PFSK-1 (cell line): ENCODE data around the gene DLGAP1.

ENCODE experiments used
- FOXP2 ChIP-seq: optimal IDR thresholded peaks from 2 replicates; pipeline ENCODE3; 2011; ENCODE audit warnings: borderline replicate concordance, control low read depth, inconsistent platforms; ENCODE audit not compliant: insufficient read depth; ENCODE audit errors: extremely low read length, extremely low read depth
- POLR2AphosphoS5 ChIP-seq: IDR thresholded peaks from 2 replicates; pipeline ENCODE4 v1.6.1; 2012; ENCODE audit warnings: low read depth, mild to moderate bottlenecking, control low read depth, low read length, moderate library complexity
- REST ChIP-seq, 2 experiments: IDR thresholded peaks; 2 replicates each; pipeline versions ENCODE4 v1.6.1 to v1.8.0; 2011 to 2012; ENCODE audit warnings: low read depth in 2 of 2, low read length in 2 of 2, control low read depth in 1 of 2, inconsistent platforms in 1 of 2, mild to moderate bottlenecking in 1 of 2, moderate library complexity in 1 of 2; ENCODE audit not compliant: insufficient read depth in 1 of 2
- SIN3A ChIP-seq: IDR thresholded peaks from 2 replicates; pipeline ENCODE4 v1.6.1; 2012; ENCODE audit warnings: mild to moderate bottlenecking, low read length, moderate library complexity, borderline replicate concordance; ENCODE audit not compliant: insufficient read depth
- TAF1 ChIP-seq: IDR thresholded peaks from 2 replicates; pipeline ENCODE4 v1.6.1; 2012; ENCODE audit warnings: low read length, control low read depth, borderline replicate concordance; ENCODE audit not compliant: insufficient read depth

The DLGAP1 gene

DNA sequence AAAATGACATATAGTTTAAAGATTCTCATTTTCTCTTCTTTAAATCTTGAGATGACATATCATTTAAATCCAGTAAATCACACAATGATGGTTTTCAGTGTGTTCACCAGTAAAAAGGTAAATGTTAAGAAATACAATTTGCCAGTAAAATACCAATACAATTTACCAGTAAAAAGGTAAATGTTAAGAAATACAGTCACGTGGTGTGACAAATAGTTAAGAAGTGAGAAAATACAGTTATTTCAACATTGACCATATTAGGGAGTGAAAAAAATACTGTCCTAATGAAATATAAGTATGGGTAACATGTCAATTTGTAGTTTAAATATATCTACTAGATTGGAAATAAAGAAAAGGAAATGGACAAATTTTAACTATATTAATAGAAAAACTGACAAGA is 80.5 kb downstream of the DLGAP1 start:
- TF ChIP-seq FOXP2, result no peak
- TF ChIP-seq SIN3A, result no peak
- TF ChIP-seq POLR2AphosphoS5, result no peak
- TF ChIP-seq TAF1, result no peak
- TF ChIP-seq REST (IDR thresholded peaks at IDR 0.05; ENCODE audit: insufficient read depth in 1 of 2, low read depth in 2 of 2, low read length in 2 of 2), result no peak

GRCh38 chr18:4369705-4370104 is 85.4 kb downstream of the DLGAP1 start:
- no peak for TF ChIP-seq SIN3A
- TF ChIP-seq POLR2AphosphoS5, result no peak
- no peak for TF ChIP-seq TAF1
- TF ChIP-seq REST (IDR thresholded peaks at IDR 0.05; ENCODE audit: insufficient read depth in 1 of 2, low read depth in 2 of 2, low read length in 2 of 2), result no peak
- TF ChIP-seq FOXP2, result no peak

DNA sequence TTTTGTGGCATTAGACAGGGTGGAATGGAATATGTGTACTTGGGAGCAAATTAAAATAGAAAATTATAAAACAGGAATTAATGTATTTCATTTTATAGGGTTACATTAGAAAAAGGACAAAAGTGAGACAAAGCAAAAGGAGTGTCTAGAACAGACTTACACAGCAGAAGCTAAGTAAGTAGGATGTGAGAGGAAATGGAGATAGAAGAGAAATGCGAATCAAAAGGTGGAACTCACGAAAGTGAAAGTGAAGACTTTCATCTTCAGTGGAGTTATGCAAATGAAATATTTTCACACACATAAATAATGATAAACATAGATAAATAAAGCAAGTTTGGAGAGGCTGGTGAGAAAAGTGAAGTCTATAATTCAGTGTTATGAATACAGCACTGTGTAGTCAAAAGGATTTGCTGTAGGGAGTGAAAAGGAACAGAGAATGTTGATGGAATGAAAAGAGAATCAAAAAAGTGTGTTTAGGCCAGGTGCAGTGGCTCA is 94.8 kb downstream of the DLGAP1 start:
- TF ChIP-seq POLR2AphosphoS5 (no peak), FOXP2 (no peak), REST (IDR thresholded peaks at IDR 0.05; ENCODE audit: insufficient read depth in 1 of 2, low read depth in 2 of 2, low read length in 2 of 2) (no peak), TAF1 (no peak), SIN3A (no peak)

- TF ChIP-seq TAF1 (no peak), FOXP2 (no peak), SIN3A (no peak), POLR2AphosphoS5 (no peak), REST (IDR thresholded peaks at IDR 0.05; ENCODE audit: insufficient read depth in 1 of 2, low read depth in 2 of 2, low read length in 2 of 2) (no peak)
Observed at GRCh38 chr18:4358618-4359017, 96.5 kb downstream of the DLGAP1 start.

GRCh38 chr18:4357579-4357978 is 97.5 kb downstream of the DLGAP1 start:
- TF ChIP-seq SIN3A (no peak), TAF1 (no peak), REST (IDR thresholded peaks at IDR 0.05; ENCODE audit: insufficient read depth in 1 of 2, low read depth in 2 of 2, low read length in 2 of 2) (no peak), POLR2AphosphoS5 (no peak)
